Amygdala (tissue), 56 donors: ENCODE measurements around the gene ZBTB21.
"Not testable (repeated sequence)": the region's sequence is repeated elsewhere in the genome, so short reads cannot be mapped to it uniquely, and the experiment has no call there.

Experiments used
- DNase-seq, 56 donors: peaks; one replicate each; lab custom pipeline; 2025; lab: John Stamatoyannopoulos, UW

ZBTB21 gene

GRCh38 chr21:41955516-41955915 lies 54.6 kb downstream of the ZBTB21 start:
- DNase-seq = no peak

- DNase-seq = no peak
Observed at GRCh38 chr21:41954654-41955499, 55.3 kb downstream of the ZBTB21 start.

GRCh38 chr21:41953831-41954653 lies 56.1 kb downstream of the ZBTB21 start, which contains the start of gene C2CD2:
Gene C2CD2, minus strand, starts transcription at chr21:41954018. Its CDS starts 370 bp downstream, at chr21:41953648.
- DNase-seq = peak in 12 of 56 donors; percentile 6 to 58 (median 41)

- no peak for DNase-seq
Observed at GRCh38 chr21:41953249-41953830, 56.8 kb downstream of the ZBTB21 start.

GRCh38 chr21:41952568-41953248 lies 57.5 kb downstream of the ZBTB21 start:
- no peak for DNase-seq

GRCh38 chr21:41951876-41952567 lies 58.1 kb downstream of the ZBTB21 start:
- no peak for DNase-seq

GRCh38 chr21:41950941-41951351 lies 59.2 kb downstream of the ZBTB21 start:
- DNase-seq = no peak

- DNase-seq = not testable (repeated sequence)
Observed at GRCh38 chr21:41949631-41950030, 60.5 kb downstream of the ZBTB21 start.

- DNase-seq = no peak
Observed at GRCh38 chr21:41948901-41949300, 61.3 kb downstream of the ZBTB21 start.

GRCh38 chr21:41948078-41948895 lies 61.9 kb downstream of the ZBTB21 start:
- peak in 52 of 56 donors; percentile 16 to 89 (median 72) for DNase-seq

- DNase-seq = no peak
Observed at GRCh38 chr21:41945982-41946381, 64.2 kb downstream of the ZBTB21 start.

- DNase-seq = peak in 34 of 56 donors; percentile 8 to 73 (median 48)
Observed at GRCh38 chr21:41943851-41944250, 66.3 kb downstream of the ZBTB21 start.

GRCh38 chr21:41942457-41942856 lies 67.7 kb downstream of the ZBTB21 start:
- DNase-seq = no peak

GRCh38 chr21:41941941-41942340 lies 68.2 kb downstream of the ZBTB21 start:
- DNase-seq = no peak

GRCh38 chr21:41940431-41940830 lies 69.7 kb downstream of the ZBTB21 start:
- DNase-seq = no peak

- DNase-seq = no peak
Observed at GRCh38 chr21:41939391-41939790, 70.8 kb downstream of the ZBTB21 start.
